Stomach (tissue), 9 donors: ENCODE results near the gene ADRM1. TPM values are rescaled to one million over a fixed set of nuclear protein-coding genes. Genes with fewer than 3 reads are reported as not detected.

ENCODE experiments used
- DNase-seq, 2 donors: peaks; one replicate each; pipeline versions ENCODE4 v3.0.0 to v3.0.0-alpha.2; 2013 to 2019
- H3K27ac ChIP-seq, 5 donors: fragments of 200-600 bp in 4 of 5; sonication (generic) in 4 of 5; one replicate each; pipeline ENCODE4 v1.5.1; 2013 to 2019; ENCODE audit warnings: mild to moderate bottlenecking in 1 of 5, moderate library complexity in 1 of 5
- H3K27me3 ChIP-seq, 3 donors: fragments of 200-600 bp; sonication (generic); one replicate each; pipeline ENCODE4 v1.5.1; 2017 to 2019; ENCODE audit warnings: mixed run types in 1 of 3
- H3K36me3 ChIP-seq, 4 donors: fragments of 200-600 bp; sonication (generic); 1 replicate in 3 of 4; 2 replicates in 1 of 4; pipeline ENCODE4 v1.5.1; 2016 to 2019
- H3K4me1 ChIP-seq, 4 donors: fragments of 200-600 bp; sonication (generic); one replicate each; pipeline ENCODE4 v1.5.1; 2016 to 2019
- H3K4me3 ChIP-seq, 4 donors: fragments of 200-600 bp; sonication (generic) in 3 of 4; one replicate each; pipeline ENCODE4 v1.5.1; 2016 to 2019; ENCODE audit warnings: mild to moderate bottlenecking in 1 of 4
- H3K9me3 ChIP-seq, 4 donors: fragments of 200-600 bp; sonication (generic); one replicate each; pipeline ENCODE4 v1.5.1; 2016 to 2019
- EP300 ChIP-seq: sonication (generic); formaldehyde crosslinking; IDR thresholded peaks from one replicate; pipeline ENCODE4 v1.6.1; 2017; ENCODE audit warnings: antibody characterized with exemption
- POLR2A ChIP-seq, 4 donors: fragments of 450-650 bp; IDR thresholded peaks; one replicate each; pipeline ENCODE4 v1.6.1; 2016; ENCODE audit warnings: antibody characterized with exemption in 4 of 4, control low read depth in 2 of 4, mild to moderate bottlenecking in 1 of 4, moderate library complexity in 1 of 4
- POLR2AphosphoS5 ChIP-seq, 3 donors: sonication (generic); formaldehyde crosslinking; IDR thresholded peaks; one replicate each; pipeline ENCODE4 v1.6.1; 2016; ENCODE audit warnings: antibody characterized with exemption in 3 of 3
- WGBS, 5 donors: extraction: QIAGEN DNeasy Blood & Tissue Kit in 3 of 5; methylation state at CpG; one replicate each; pipeline versions ENCODE4 v1.1.5 to v1.1.7; 2013 to 2018; 5-methylcytosine and 5-hydroxymethylcytosine counted together
- intact Hi-C: fragments of 100-400 bp; cut with DNase I; formaldehyde crosslinking; loops from one replicate; pipeline ENCODE4 v1.15.1; 2023; ENCODE audit warnings: low total_unique reads
- polyA plus RNA-seq, 3 donors: library from polyadenylated mRNA; stranded (reverse); fragments of 200-250 nt; gene quantifications; one replicate each; pipeline ENCODE4 v1.2.3, GENCODE V29; 2013
- total RNA-seq, 5 donors: library from RNA; depleted of rRNA; stranded (reverse); fragments of >200 nt; gene quantifications; one replicate each; pipeline versions ENCODE4 v1.1.0 to v1.2.3, GENCODE V29; 2014 to 2016
- TF ChIP-seq, protein P1 (sequence below), 7 experiments: fragments of 450-650 bp in 4 of 7; fragments of 200-600 bp in 3 of 7; sonication (generic) in 3 of 7; IDR thresholded peaks; one replicate each; pipeline ENCODE4 v1.5.1; 2016 to 2019; ENCODE audit warnings: antibody characterized with exemption in 7 of 7, control low read depth in 2 of 7, mild to moderate bottlenecking in 1 of 7
- donor health status: healthy with polysubstance abuse.
- donor health status: Bipolar disorder and iron deficiency.
- donor health status: healthy.

Gene ADRM1
- total and polyA plus RNA-seq, 8 donors, result 42.0 to 130 (median 83.7) TPM

DNA sequence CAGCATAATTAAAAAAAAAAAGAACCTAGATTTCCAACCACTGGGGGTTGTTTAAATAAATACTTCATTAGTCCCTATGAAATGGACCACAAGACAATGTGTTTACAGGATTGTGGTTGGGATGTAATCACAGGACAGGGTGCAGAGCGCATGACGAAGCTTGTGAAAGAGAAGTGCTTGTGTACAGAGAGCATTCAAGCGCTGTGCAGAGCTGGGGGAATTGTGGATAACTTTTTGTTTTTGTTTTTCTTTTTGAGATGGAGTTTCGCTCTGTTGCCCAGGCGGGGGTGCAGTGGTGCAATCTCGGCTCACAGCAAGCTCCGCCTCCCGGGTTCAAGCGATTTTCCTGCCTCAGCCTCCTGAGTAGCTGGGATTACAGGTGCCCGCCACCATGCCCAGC lies 42.0 kb downstream of the ADRM1 start:
- peaks cover 0 to under 1% (median 0%) of the 10 kb centered on the region in 4 donors for H3K4me1 ChIP-seq
- H3K27me3 ChIP-seq, result no peaks in the 10 kb centered on the region
- peaks cover 28 to 78% (median 52%) of the 10 kb centered on the region in 4 donors for H3K36me3 ChIP-seq
- no peak for TF ChIP-seq POLR2A (IDR thresholded peaks at IDR 0.05)
- TF ChIP-seq POLR2AphosphoS5 (IDR thresholded peaks at IDR 0.05), result peak in 1 of 3 donors; percentile 42
- TF ChIP-seq, protein P1, sequence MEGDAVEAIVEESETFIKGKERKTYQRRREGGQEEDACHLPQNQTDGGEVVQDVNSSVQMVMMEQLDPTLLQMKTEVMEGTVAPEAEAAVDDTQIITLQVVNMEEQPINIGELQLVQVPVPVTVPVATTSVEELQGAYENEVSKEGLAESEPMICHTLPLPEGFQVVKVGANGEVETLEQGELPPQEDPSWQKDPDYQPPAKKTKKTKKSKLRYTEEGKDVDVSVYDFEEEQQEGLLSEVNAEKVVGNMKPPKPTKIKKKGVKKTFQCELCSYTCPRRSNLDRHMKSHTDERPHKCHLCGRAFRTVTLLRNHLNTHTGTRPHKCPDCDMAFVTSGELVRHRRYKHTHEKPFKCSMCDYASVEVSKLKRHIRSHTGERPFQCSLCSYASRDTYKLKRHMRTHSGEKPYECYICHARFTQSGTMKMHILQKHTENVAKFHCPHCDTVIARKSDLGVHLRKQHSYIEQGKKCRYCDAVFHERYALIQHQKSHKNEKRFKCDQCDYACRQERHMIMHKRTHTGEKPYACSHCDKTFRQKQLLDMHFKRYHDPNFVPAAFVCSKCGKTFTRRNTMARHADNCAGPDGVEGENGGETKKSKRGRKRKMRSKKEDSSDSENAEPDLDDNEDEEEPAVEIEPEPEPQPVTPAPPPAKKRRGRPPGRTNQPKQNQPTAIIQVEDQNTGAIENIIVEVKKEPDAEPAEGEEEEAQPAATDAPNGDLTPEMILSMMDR (IDR thresholded peaks at IDR 0.05), result no peak
- no peak for TF ChIP-seq EP300
- no peak for DNase-seq
- no peaks in the 10 kb centered on the region for H3K9me3 ChIP-seq
- H3K4me3 ChIP-seq, result no peak overlapping the region
- H3K27ac ChIP-seq, result peak overlapping the region in 1 of 5 donors; percentile 27
- intact Hi-C loops, result no loop called here
- WGBS, 5 donors, result 67 to 93% (median 88%) methylated on average over 10 of the region's 10 CpGs

DNA sequence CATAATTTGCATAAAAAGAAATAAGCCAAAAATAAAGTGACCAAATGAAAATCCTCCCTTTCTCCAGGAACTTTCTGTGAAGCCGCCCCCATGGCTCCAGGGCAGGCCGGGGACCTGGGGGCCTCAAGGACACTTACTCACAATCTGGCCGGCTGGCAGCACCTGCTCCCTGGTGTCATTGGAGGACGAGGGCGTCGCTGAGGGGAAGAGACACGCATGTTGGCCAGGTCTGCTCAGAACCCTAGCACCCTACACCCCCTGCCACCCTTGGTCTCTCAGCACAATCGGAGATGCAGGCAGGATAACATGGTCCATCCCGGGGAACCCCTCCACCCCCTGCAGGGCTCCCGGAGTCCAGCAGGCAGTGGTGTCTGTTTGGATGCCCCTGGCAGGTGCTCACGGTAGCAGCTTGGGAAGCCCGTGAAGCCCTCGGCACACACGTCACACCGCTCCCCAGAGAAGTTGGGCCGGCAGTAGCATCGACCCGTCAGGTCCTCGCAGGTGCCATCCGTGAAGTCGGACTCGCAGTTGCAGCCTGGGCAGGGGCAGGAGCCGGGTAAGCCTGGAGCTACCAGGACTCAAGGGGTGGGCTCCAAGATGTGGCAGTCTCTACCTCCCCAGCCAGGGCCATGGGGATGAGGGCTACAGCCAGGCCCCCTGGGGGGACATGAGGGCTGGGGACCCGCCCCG lies 43.0 kb downstream of the ADRM1 start:
- no peak overlapping the region for H3K4me3 ChIP-seq
- DNase-seq, result no peak
- no peaks in the 10 kb centered on the region for H3K27me3 ChIP-seq
- H3K4me1 ChIP-seq, result peaks cover 6 to 11% (median 8%) of the 10 kb centered on the region in 4 donors
- H3K9me3 ChIP-seq, result no peaks in the 10 kb centered on the region
- WGBS, 5 donors, result 86 to 91% (median 89%) methylated on average over 12 to 25 of the region's 25 CpGs
- intact Hi-C loops, result no loop called here
- TF ChIP-seq, protein P1 (IDR thresholded peaks at IDR 0.05), result no peak
- TF ChIP-seq EP300, result no peak
- no peak for TF ChIP-seq POLR2A (IDR thresholded peaks at IDR 0.05)
- TF ChIP-seq POLR2AphosphoS5 (IDR thresholded peaks at IDR 0.05), result no peak
- peak overlapping the region in 1 of 5 donors; percentile 51 for H3K27ac ChIP-seq
- H3K36me3 ChIP-seq, result peaks cover 26 to 78% (median 50%) of the 10 kb centered on the region in 4 donors

DNA sequence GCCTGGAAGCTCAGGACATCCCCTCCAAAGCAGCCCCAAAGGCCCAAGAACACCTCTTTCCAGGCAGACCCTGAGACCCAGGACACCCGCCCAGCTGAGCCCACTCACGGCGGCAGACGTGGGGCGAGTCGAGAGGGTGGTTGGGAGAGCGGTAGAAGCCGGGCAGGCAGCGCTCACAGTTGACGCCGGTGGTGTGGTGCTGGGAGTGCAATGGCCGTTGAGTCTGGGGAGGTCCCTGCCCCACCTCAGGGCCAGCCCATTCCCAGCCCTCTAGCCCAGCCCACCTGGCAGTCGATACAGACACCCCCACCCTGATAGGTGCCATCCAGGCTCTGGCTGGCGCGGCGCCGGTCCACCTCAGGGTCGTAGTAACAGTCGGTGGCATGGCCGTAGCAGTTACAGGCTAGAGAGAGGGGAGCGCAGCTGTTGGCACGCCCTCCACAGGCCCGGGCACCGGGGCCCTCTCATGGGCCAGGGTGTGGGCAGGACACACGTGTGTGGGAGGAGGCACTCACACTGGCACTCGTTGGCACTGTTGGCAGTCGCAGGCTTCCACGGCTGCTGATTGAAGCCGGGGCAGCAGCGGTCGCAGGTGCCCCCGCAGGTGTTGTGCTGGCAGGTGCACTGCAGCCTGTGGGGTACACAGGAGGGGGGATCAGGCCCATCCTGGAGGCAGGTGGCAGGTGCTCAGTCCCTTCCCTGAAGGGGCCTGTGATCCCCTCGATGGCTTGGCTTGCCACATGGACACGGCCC lies 43.8 kb downstream of the ADRM1 start:
- DNase-seq, result no peak
- H3K36me3 ChIP-seq, result peaks cover 32 to 80% (median 51%) of the 10 kb centered on the region in 4 donors
- H3K27ac ChIP-seq, result peak overlapping the region in 1 of 5 donors; percentile 51
- peaks cover 6 to 14% (median 8%) of the 10 kb centered on the region in 4 donors for H3K4me1 ChIP-seq
- no peaks in the 10 kb centered on the region for H3K27me3 ChIP-seq
- TF ChIP-seq POLR2A (IDR thresholded peaks at IDR 0.05) (no peak), EP300 (no peak), POLR2AphosphoS5 (IDR thresholded peaks at IDR 0.05) (no peak)
- TF ChIP-seq, protein P1 (IDR thresholded peaks at IDR 0.05), result no peak
- no peaks in the 10 kb centered on the region for H3K9me3 ChIP-seq
- WGBS, 5 donors, result 91 to 93% (median 92%) methylated on average over 13 to 34 of the region's 34 CpGs
- no peak overlapping the region for H3K4me3 ChIP-seq
- intact Hi-C loops, result no loop called here

DNA sequence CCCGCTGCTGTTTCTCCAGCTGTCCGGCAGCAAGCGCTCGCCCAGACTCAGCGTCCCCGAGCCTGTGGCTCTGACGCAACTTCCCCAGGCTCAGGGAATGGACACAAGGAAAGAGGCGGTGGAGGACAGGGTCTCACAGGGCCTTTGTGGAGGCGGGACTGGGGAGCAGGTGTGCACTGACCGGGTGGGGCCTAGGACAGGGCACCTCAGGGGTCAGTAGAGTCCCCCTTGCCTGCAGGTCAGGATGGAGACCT lies 44.3 kb downstream of the ADRM1 start:
- peaks cover 36 to 81% (median 55%) of the 10 kb centered on the region in 4 donors for H3K36me3 ChIP-seq
- no peak overlapping the region for H3K4me3 ChIP-seq
- H3K27ac ChIP-seq, result peak overlapping the region in 1 of 5 donors; percentile 51
- no peaks in the 10 kb centered on the region for H3K27me3 ChIP-seq
- WGBS, 5 donors, result 87 to 97% (median 91%) methylated on average over 4 to 10 of the region's 10 CpGs
- TF ChIP-seq POLR2AphosphoS5 (IDR thresholded peaks at IDR 0.05) (no peak), EP300 (no peak), POLR2A (IDR thresholded peaks at IDR 0.05) (no peak)
- TF ChIP-seq, protein P1 (IDR thresholded peaks at IDR 0.05), result no peak
- DNase-seq, result no peak
- peaks cover 6 to 14% (median 8%) of the 10 kb centered on the region in 4 donors for H3K4me1 ChIP-seq
- no peaks in the 10 kb centered on the region for H3K9me3 ChIP-seq
- intact Hi-C loops, result no loop called here
